Activated naive CD8-positive, alpha-beta T cell treated with anti-CD3 and anti-CD28 coated beads, Interleukin-2, amount 50 U/mL, for 16 hours (primary cell): ENCODE data around the gene NRIP1.

Experiments
- DNase-seq: peaks from one replicate; pipeline ENCODE4 v3.0.0-alpha.2; 2020; ENCODE audit warnings: low read depth, low spot score

NRIP1 gene

GRCh38 chr21:15064576-15065391 is at the start of gene NRIP1:
Gene NRIP1, minus strand, starts transcription at chr21:15065000. Its CDS starts 96,808 bp downstream, at chr21:14968192.
- peak; percentile 59 for DNase-seq

- DNase-seq: no peak
These were observed 48.1 kb upstream of the NRIP1 start for GRCh38 chr21:15112858-15113257.

GRCh38 chr21:15108801-15109200 is 44.0 kb upstream of the NRIP1 start:
- no peak for DNase-seq

- no peak for DNase-seq
These were observed 39.7 kb upstream of the NRIP1 start for GRCh38 chr21:15104470-15104869.

- no peak for DNase-seq
These were observed 34.1 kb upstream of the NRIP1 start for GRCh38 chr21:15098908-15099307.

GRCh38 chr21:15098181-15098580 is 33.4 kb upstream of the NRIP1 start:
- no peak for DNase-seq

GRCh38 chr21:15097580-15097979 is 32.8 kb upstream of the NRIP1 start:
- no peak for DNase-seq

- DNase-seq: no peak
These were observed 31.3 kb upstream of the NRIP1 start for GRCh38 chr21:15096146-15096545.

GRCh38 chr21:15095326-15095725 is 30.5 kb upstream of the NRIP1 start:
- no peak for DNase-seq

GRCh38 chr21:15094706-15095105 is 29.9 kb upstream of the NRIP1 start:
- no peak for DNase-seq

GRCh38 chr21:15093216-15093615 is 28.4 kb upstream of the NRIP1 start:
- no peak for DNase-seq

GRCh38 chr21:15092745-15093144 is 27.9 kb upstream of the NRIP1 start:
- no peak for DNase-seq

- no peak for DNase-seq
These were observed 25.6 kb upstream of the NRIP1 start for GRCh38 chr21:15090390-15090789.

- no peak for DNase-seq
These were observed 23.7 kb upstream of the NRIP1 start for GRCh38 chr21:15088488-15088887.

- DNase-seq: no peak
These were observed 19.9 kb upstream of the NRIP1 start for GRCh38 chr21:15084668-15085067.

GRCh38 chr21:15080526-15080925 is 15.7 kb upstream of the NRIP1 start:
- no peak for DNase-seq

- DNase-seq: no peak
These were observed 14.5 kb upstream of the NRIP1 start for GRCh38 chr21:15079269-15079668.

GRCh38 chr21:15078180-15078579 is 13.4 kb upstream of the NRIP1 start:
- no peak for DNase-seq

- DNase-seq: no peak
These were observed 12.8 kb upstream of the NRIP1 start for GRCh38 chr21:15077529-15078145.

GRCh38 chr21:15076730-15077129 is 11.9 kb upstream of the NRIP1 start:
- DNase-seq: no peak

GRCh38 chr21:15071009-15071408 is 6.2 kb upstream of the NRIP1 start:
- no peak for DNase-seq

GRCh38 chr21:15066123-15066575 is 1.3 kb upstream of the NRIP1 start:
- no peak for DNase-seq
